ENCODE measurements around the gene CDKN1C. TPM values are rescaled to one million over a fixed set of nuclear protein-coding genes. Genes with fewer than 3 reads are reported as not detected.
A peak's percentile ranks its signal among the peaks of the same experiment; 100 is the strongest.

Gene CDKN1C
- 10 to 100 TPM in 2 of 4 donors, 1 to 10 TPM in 2; 4.1 to 54.6 (median 20.8) TPM for total RNA-seq

- intact Hi-C loops (cut with DNase I) = loop anchor here (5.0 kb wide), 1 partner anchor 458 kb away; no protein-coding TSS in a partner anchor
- no peaks in the 10 kb centered on the region for H3K36me3 ChIP-seq
- WGBS, 2 donors = no CpG with 5 or more reads among the region's 61 CpGs
- TF ChIP-seq, protein P1, sequence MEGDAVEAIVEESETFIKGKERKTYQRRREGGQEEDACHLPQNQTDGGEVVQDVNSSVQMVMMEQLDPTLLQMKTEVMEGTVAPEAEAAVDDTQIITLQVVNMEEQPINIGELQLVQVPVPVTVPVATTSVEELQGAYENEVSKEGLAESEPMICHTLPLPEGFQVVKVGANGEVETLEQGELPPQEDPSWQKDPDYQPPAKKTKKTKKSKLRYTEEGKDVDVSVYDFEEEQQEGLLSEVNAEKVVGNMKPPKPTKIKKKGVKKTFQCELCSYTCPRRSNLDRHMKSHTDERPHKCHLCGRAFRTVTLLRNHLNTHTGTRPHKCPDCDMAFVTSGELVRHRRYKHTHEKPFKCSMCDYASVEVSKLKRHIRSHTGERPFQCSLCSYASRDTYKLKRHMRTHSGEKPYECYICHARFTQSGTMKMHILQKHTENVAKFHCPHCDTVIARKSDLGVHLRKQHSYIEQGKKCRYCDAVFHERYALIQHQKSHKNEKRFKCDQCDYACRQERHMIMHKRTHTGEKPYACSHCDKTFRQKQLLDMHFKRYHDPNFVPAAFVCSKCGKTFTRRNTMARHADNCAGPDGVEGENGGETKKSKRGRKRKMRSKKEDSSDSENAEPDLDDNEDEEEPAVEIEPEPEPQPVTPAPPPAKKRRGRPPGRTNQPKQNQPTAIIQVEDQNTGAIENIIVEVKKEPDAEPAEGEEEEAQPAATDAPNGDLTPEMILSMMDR (IDR thresholded peaks at IDR 0.05) = peak in 2 of 6 experiments; percentile 15
- TF ChIP-seq POLR2A (IDR thresholded peaks at IDR 0.05) = peak in 3 of 4 donors; percentile 13 to 96 (median 90)
- peak within 1 kb of the TSS; percentile 74 to 90 (median 84) for H3K27ac ChIP-seq
- no peaks in the 10 kb centered on the region for H3K9me3 ChIP-seq
- H3K4me1 ChIP-seq = peaks cover 16 to 69% (median 21%) of the 10 kb centered on the region in 3 donors
- no peak for DNase-seq
- peak within 1 kb of the TSS; percentile 60 to 91 (median 74) for H3K4me3 ChIP-seq
- H3K27me3 ChIP-seq = peaks cover 0 to 32% (median 0%) of the 10 kb centered on the region in 4 donors
These were observed at the start of gene CDKN1C for GRCh38 chr11:2885678-2886081. Gene CDKN1C, minus strand, starts transcription at chr11:2885775. Its CDS starts 319 bp downstream, at chr11:2885456.

DNA sequence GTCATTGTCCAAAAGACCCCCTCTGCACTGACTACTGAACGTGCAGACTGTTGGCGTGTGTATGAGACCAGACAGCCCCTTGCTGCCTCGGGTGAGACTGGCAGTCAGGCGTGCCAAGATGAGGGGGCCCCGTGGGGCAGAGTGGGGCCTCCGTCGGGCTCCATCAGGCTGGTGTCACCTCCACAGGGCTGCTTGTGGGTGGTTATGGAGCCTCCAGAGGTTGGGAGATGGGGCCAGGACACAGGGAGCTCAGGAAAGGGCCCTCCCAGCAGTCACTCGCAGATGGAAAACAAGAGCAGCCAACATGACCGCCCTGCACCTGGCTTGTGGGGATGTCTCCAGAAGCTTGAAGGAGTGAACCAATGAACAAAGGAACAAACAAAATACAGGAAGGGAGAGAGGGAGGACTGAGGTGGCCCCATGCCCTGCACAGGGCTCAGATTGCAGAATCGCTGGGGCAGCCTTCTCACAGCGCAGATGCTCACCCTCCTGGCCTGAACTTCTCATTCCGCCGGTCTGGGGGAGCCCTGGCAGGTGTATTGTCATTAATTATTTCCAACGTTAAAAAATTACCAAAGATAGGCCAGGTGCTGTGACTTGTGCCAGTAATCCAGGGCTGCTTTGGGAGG, 49.1 kb upstream of the CDKN1C start:
- no peak overlapping the region for H3K27ac ChIP-seq
- intact Hi-C loops (cut with DNase I) = no loop called here
- peaks cover 17 to 36% (median 21%) of the 10 kb centered on the region in 3 donors for H3K4me1 ChIP-seq
- no peaks in the 10 kb centered on the region for H3K36me3 ChIP-seq
- H3K9me3 ChIP-seq = peaks cover 0 to 15% (median 0%) of the 10 kb centered on the region in 3 donors
- peaks cover 0 to 10% (median 0%) of the 10 kb centered on the region in 4 donors for H3K27me3 ChIP-seq
- H3K4me3 ChIP-seq = no peak overlapping the region
- no peak for TF ChIP-seq POLR2A (IDR thresholded peaks at IDR 0.05)
- TF ChIP-seq, protein P1 (IDR thresholded peaks at IDR 0.05) = no peak
- 67 to 79% methylated on average over 7 of the region's 14 CpGs for WGBS, 2 donors
- DNase-seq = no peak

DNA sequence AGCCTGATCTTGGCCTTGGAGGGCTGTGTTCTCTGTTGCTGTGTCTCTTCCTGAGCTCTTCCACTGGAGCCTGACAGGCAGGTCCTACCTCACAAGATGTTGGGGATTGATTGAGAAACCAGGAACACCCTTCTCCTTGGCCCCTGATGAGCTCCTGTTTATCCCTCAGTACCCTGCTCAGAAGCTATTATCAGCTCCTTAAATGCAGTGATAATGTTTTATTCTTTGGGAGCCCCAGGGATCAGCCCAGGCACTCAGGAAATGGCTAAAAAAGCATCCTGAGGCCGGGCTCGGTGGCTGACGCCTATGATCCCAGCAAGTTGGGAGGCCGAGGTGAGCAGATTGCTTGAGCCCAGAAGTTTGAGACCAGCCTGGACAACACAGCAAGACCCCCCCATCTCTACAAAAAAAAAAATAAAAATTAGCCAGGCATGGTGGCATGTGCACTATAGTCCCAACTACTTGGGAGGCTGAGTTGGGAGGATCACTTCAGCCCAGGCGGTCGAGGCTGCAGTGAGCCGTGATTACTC, 48.5 kb upstream of the CDKN1C start:
- Histone ChIP-seq H3K4me3 (no peak overlapping the region), H3K27me3 (peaks cover 0 to 17% (median 0%) of the 10 kb centered on the region in 4 donors), H3K4me1 (peaks cover 23 to 42% (median 24%) of the 10 kb centered on the region in 3 donors), H3K36me3 (no peaks in the 10 kb centered on the region), H3K27ac (peak overlapping the region; percentile 67 to 81 (median 74)), H3K9me3 (peaks cover 0 to 13% (median 0%) of the 10 kb centered on the region in 3 donors)
- 85 to 90% methylated on average over 4 to 5 of the region's 7 CpGs for WGBS, 2 donors
- no peak for DNase-seq
- TF ChIP-seq, protein P1 (IDR thresholded peaks at IDR 0.05) = no peak
- TF ChIP-seq POLR2A (IDR thresholded peaks at IDR 0.05) = no peak
- intact Hi-C loops (cut with DNase I) = no loop called here

DNA sequence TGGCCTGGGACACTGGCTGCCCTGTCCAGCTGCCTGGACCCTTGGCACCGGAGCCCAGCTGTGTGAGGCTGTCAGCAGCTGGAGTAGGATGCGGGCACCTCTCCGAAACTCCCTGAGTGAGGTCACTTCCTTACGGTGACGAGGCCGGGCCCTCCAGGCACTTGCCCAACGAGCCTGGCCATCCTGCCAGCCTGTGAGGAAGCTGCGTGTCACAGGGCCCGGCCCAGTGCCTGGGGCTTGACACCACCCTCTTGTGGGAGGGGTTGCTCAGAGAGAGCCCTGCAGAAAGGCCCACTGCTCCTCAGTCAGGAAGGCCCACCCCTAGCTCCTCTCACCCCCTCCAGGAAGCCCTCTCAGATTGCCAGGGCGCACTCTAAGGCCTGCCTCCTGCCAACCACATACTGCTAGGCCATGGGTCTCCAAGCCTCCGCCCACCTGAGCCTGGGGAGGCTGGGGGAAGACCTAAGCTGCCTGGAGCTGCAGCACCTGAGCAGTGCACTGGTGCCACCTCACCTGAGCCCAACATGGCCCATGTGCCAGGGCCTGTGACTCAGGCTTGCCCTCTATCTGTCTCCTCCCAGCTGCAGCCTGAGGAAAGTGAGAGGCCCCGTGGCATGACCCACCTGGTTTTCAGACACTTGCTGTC, 47.9 kb upstream of the CDKN1C start:
- DNase-seq = no peak

More for the DNA sequence above, 47.9 kb upstream of the CDKN1C start:
- peaks cover 0 to 22% (median 0%) of the 10 kb centered on the region in 4 donors for H3K27me3 ChIP-seq
- H3K4me1 ChIP-seq = peaks cover 24 to 48% (median 26%) of the 10 kb centered on the region in 3 donors
- peaks cover 0 to 8% (median 0%) of the 10 kb centered on the region in 3 donors for H3K9me3 ChIP-seq
- peak overlapping the region in 1 of 4 donors; percentile 10 for H3K4me3 ChIP-seq
- intact Hi-C loops (cut with DNase I) = no loop called here
- 6% methylated on average over 6 of the region's 12 CpGs; no CpG with 5 or more reads in 1 of the 2 donors for WGBS, 2 donors
- TF ChIP-seq, protein P1 (IDR thresholded peaks at IDR 0.05) = no peak
- peak in 3 of 4 donors; percentile 15 to 70 (median 28) for TF ChIP-seq POLR2A (IDR thresholded peaks at IDR 0.05)
- H3K36me3 ChIP-seq = no peaks in the 10 kb centered on the region
- peak overlapping the region; percentile 67 to 81 (median 74) for H3K27ac ChIP-seq
